ENCODE measurements around the gene SYNE1. TPM values are rescaled to one million over a fixed set of nuclear protein-coding genes. Genes with fewer than 3 reads are reported as not detected.

Gene SYNE1
- total and polyA plus RNA-seq, 2 of the 8 experiments (the other 6 are each of a cell fraction or from before 2014, with no cell fraction given): 2.8 to 5.5 TPM

DNA sequence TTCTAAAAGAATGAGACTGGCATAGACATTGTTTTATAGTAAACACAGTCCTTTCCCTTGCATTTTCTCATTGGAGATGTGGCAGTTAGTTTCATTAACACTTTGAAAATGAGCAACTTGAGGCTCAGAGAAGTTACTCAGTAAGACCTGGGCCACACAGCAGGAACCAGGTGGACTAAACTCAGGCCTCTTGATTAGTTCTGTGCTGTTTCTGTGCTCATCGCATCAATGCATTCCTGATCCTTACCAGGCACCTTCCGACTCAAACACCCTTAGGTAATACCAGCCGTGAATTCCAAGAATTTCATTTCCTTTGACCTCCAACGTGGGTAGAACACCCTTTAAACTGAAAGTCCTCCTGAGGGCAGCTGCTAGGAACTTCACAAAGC lies 466.9 kb downstream of the SYNE1 start:
- Histone ChIP-seq H2BK12ac (ENCODE audit: low read depth, low read length) (no peak overlapping the region), H3K9ac (replicated peaks in 1 of 4; ENCODE audit: extremely low read depth in 1 of 4, low read depth in 3 of 4, low read length in 3 of 4) (no peak overlapping the region), H2BK20ac (ENCODE audit: low read length) (no peak overlapping the region), H2AFZ (ENCODE audit: low read length) (no peak overlapping the region), H3K27ac (ENCODE audit: low read depth, low read length) (no peak overlapping the region), H3K23me2 (ENCODE audit: low read depth, low read length) (no peaks in the 10 kb centered on the region), H2AK5ac (ENCODE audit: low read depth, low read length) (no peak overlapping the region), H3K27me3 (replicated peaks in 1 of 4; ENCODE audit: control insufficient read depth in 3 of 4, extremely low read depth in 1 of 4, insufficient read depth in 3 of 4, low read length in 3 of 4) (no peaks in the 10 kb centered on the region), H4K5ac (ENCODE audit: insufficient read length, low read depth, low read length) (no peak overlapping the region), H3K4me3 (ENCODE audit: extremely low read depth in 1 of 4, insufficient read depth in 2 of 4, low read depth in 3 of 4, low read length in 4 of 4) (no peak overlapping the region), H2BK120ac (replicated peaks; ENCODE audit: low read depth, low read length) (no peak overlapping the region), H3K23ac (ENCODE audit: insufficient read length) (no peak overlapping the region), H3K14ac (ENCODE audit: insufficient read length) (no peak overlapping the region), H3K4ac (replicated peaks; ENCODE audit: insufficient read length, low read depth, low read length) (no peak overlapping the region), H3K56ac (replicated peaks; ENCODE audit: insufficient read length, low read depth, low read length) (no peak overlapping the region), H3K79me2 (ENCODE audit: control insufficient read depth in 1 of 2, insufficient read depth in 2 of 2, low read length in 2 of 2) (no peaks in the 10 kb centered on the region), H3K4me1 (replicated peaks in 1 of 4; ENCODE audit: control insufficient read depth in 3 of 4, insufficient read depth in 4 of 4, low read length in 3 of 4) (peaks cover 0 to 7% (median 0%) of the 10 kb centered on the region in 4 experiments; a peak in 1 of 7 replicates), H3K4me2 (ENCODE audit: insufficient read depth in 1 of 2, low read depth in 2 of 2, low read length in 2 of 2) (no peak overlapping the region), H3K9me3 (ENCODE audit: insufficient read depth in 2 of 2, low read depth in 1 of 2, low read length in 1 of 2) (no peaks in the 10 kb centered on the region), H3K36me3 (ENCODE audit: control insufficient read depth in 2 of 4, insufficient read depth in 4 of 4, low read length in 3 of 4) (no peaks in the 10 kb centered on the region), H3K18ac (ENCODE audit: extremely low read depth, low read length) (no peak overlapping the region), H4K91ac (replicated peaks; ENCODE audit: insufficient read length, low read length) (no peak overlapping the region), H2BK15ac (ENCODE audit: low read length) (no peak overlapping the region), H3K79me1 (ENCODE audit: low read depth, low read length) (no peaks in the 10 kb centered on the region), H2BK5ac (ENCODE audit: low read depth, low read length) (no peak overlapping the region), H4K20me1 (replicated peaks in 1 of 2; ENCODE audit: control insufficient read depth in 1 of 2, insufficient read depth in 2 of 2, low read length in 2 of 2) (no peaks in the 10 kb centered on the region), H4K8ac (ENCODE audit: extremely low read depth, insufficient read depth, low read length) (no peak overlapping the region)
- WGBS, 2 experiments (ENCODE audit: extremely low coverage in 1 of 2, insufficient coverage in 1 of 2, insufficient read length in 1 of 2, insufficient replicate concordance in 2 of 2, low coverage in 1 of 2, low lambda C conversion rate in 2 of 2, missing lambda C conversion rate in 1 of 2): 83% methylated on average over 4 of the region's 4 CpGs; no CpG with 5 or more reads in 1 of the 2 experiments
- ChIA-PET CTCF (ENCODE audit: partially characterized antibody) (no interaction called here), POLR2A (ENCODE audit: partially characterized antibody) (no interaction called here)
- FAIRE-seq (no peak), DNase-seq (ENCODE audit: low read depth in 1 of 2, low spot score in 2 of 2) (no peak)
- TF ChIP-seq TBP (IDR thresholded peaks at IDR 0.05; ENCODE audit: low read depth, low read length): no peak
- no peak for TF ChIP-seq POLR2A (IDR thresholded peaks at IDR 0.05; ENCODE audit: control extremely low read depth in 1 of 2, low read depth in 2 of 2, low read length in 2 of 2)
- TF ChIP-seq TEAD4 (IDR thresholded peaks at IDR 0.05; ENCODE audit: low read depth, low read length): peak; percentile 34; the same call in 1 of the 2 replicates
- TF ChIP-seq JUND (IDR thresholded peaks at IDR 0.05; ENCODE audit: low read length): no peak
- TF ChIP-seq JUN (IDR thresholded peaks at IDR 0.05; ENCODE audit: low read depth, low read length): no peak
- TF ChIP-seq, protein P1, sequence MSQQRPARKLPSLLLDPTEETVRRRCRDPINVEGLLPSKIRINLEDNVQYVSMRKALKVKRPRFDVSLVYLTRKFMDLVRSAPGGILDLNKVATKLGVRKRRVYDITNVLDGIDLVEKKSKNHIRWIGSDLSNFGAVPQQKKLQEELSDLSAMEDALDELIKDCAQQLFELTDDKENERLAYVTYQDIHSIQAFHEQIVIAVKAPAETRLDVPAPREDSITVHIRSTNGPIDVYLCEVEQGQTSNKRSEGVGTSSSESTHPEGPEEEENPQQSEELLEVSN (IDR thresholded peaks at IDR 0.05): no peak

All from H1 (cell line).